OCI-LY1 (cell line): ENCODE data around the gene BBS9.

ENCODE experiments used
- H2AFZ ChIP-seq: fragments of 200-600 bp; sonication (generic), shearing (Covaris generic); 2 replicates; pipeline ENCODE4 v1.6.0; 2014; ENCODE audit warnings: antibody characterized with exemption, mild to moderate bottlenecking, low read length
- H3F3A ChIP-seq: fragments of 200-600 bp; sonication (generic), shearing (Covaris generic); 2 replicates; pipeline ENCODE4 v1.6.0; 2014; ENCODE audit warnings: mild to moderate bottlenecking, antibody characterized with exemption, low read length, moderate library complexity; ENCODE audit not compliant: insufficient read depth
- H3K27ac ChIP-seq: fragments of 200-600 bp; sonication (generic); 2 replicates; pipeline ENCODE4 v1.5.1; 2014; ENCODE audit warnings: low read length, mixed run types, mild to moderate bottlenecking, low read depth; ENCODE audit not compliant: poor library complexity, severe bottlenecking
- H3K27me3 ChIP-seq: fragments of 200-600 bp; sonication (generic); 2 replicates; pipeline ENCODE4 v1.6.0; 2014; ENCODE audit warnings: antibody characterized with exemption, mild to moderate bottlenecking, low read length, moderate library complexity; ENCODE audit not compliant: insufficient read depth
- H3K36me3 ChIP-seq: fragments of 200-600 bp; sonication (generic); 2 replicates; pipeline ENCODE4 v1.6.1; 2014; ENCODE audit warnings: mild to moderate bottlenecking, antibody characterized with exemption, low read length, moderate library complexity, mixed read lengths; ENCODE audit not compliant: insufficient read depth
- H3K4me1 ChIP-seq: fragments of 200-600 bp; sonication (generic); 2 replicates; pipeline ENCODE4 v1.5.1; 2014; ENCODE audit warnings: mild to moderate bottlenecking, low read length, moderate library complexity; ENCODE audit not compliant: insufficient read depth, severe bottlenecking
- H3K4me2 ChIP-seq: fragments of 200-600 bp; sonication (generic), shearing (Covaris generic); 2 replicates; pipeline ENCODE4 v1.6.1; 2014; ENCODE audit warnings: low read length
- H3K4me3 ChIP-seq: fragments of 200-600 bp; sonication (generic); 2 replicates; pipeline ENCODE4 v1.5.1; 2014; ENCODE audit warnings: low read length, low read depth, mild to moderate bottlenecking, mixed read lengths; ENCODE audit not compliant: poor library complexity, severe bottlenecking
- H3K79me2 ChIP-seq: fragments of 200-600 bp; shearing (Covaris generic); 2 replicates; pipeline ENCODE4 v1.6.1; 2016; ENCODE audit warnings: mixed run types, low read length, mixed read lengths; ENCODE audit not compliant: insufficient read depth
- H3K9ac ChIP-seq: fragments of 200-600 bp; sonication (generic), shearing (Covaris generic); 2 replicates; pipeline ENCODE4 v1.6.1; 2014; ENCODE audit warnings: mild to moderate bottlenecking, low read length, mixed read lengths
- H3K9me2 ChIP-seq: fragments of 200-600 bp; sonication (generic), shearing (Covaris generic); 2 replicates; pipeline ENCODE4 v1.6.1; 2014; ENCODE audit warnings: low read depth, mild to moderate bottlenecking, low read length, mixed read lengths
- H3K9me3 ChIP-seq: fragments of 200-600 bp; shearing (Covaris generic); 2 replicates; pipeline ENCODE4 v1.6.1; 2014; ENCODE audit warnings: low read length, mixed read lengths
- H4K20me1 ChIP-seq: fragments of 200-600 bp; sonication (generic), shearing (Covaris generic); 2 replicates; pipeline ENCODE4 v1.6.0; 2016; ENCODE audit warnings: mild to moderate bottlenecking, low read length; ENCODE audit not compliant: insufficient read depth
- CTCF ChIP-seq: fragments of 200-600 bp; sonication (generic), shearing (Covaris generic); IDR thresholded peaks from 2 replicates; pipeline ENCODE4 v1.5.1; 2017; ENCODE audit warnings: mild to moderate bottlenecking, antibody characterized with exemption, low read length, moderate library complexity, mixed read lengths
- EZH2 ChIP-seq: fragments of 200-600 bp; sonication (generic), shearing (Covaris generic); IDR thresholded peaks from 2 replicates; pipeline ENCODE4 v1.8.0; 2017; ENCODE audit warnings: borderline replicate concordance, mixed run types, mild to moderate bottlenecking, antibody characterized with exemption, low read length, moderate library complexity, mixed read lengths

The BBS9 gene

DNA sequence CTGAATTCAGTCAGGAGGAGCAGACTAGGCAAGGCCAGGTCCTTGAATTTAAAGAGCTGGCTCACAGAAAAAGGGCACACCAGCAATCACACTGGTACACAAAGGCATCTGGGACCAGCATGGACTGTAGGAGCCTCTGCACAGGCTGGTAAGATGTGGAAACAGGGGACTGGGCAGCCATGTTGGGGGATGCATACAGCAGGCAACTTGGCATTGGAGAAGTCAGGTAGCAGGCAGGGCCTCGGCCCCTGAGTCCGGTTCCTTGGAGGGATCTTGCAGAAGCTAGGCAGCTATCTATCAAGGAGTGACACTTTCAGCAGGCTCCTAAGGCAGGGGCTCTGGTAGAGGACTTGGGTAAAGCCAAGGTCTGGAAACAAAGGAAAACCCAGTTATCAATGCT, 399.7 kb downstream of the BBS9 start:
- Histone ChIP-seq H3K9me2 (no peaks in the 10 kb centered on the region), H3F3A (no peaks in the 10 kb centered on the region), H4K20me1 (no peaks in the 10 kb centered on the region), H3K4me3 (no peak overlapping the region), H3K9me3 (no peaks in the 10 kb centered on the region), H3K4me1 (no peaks in the 10 kb centered on the region), H3K27me3 (no peaks in the 10 kb centered on the region), H3K79me2 (no peaks in the 10 kb centered on the region), H3K27ac (no peak overlapping the region), H3K9ac (no peak overlapping the region), H2AFZ (no peak overlapping the region), H3K4me2 (no peak overlapping the region), H3K36me3 (no peaks in the 10 kb centered on the region)
- no peak for TF ChIP-seq CTCF
- no peak for TF ChIP-seq EZH2

- no peaks in the 10 kb centered on the region for H3K27me3 ChIP-seq
- no peaks in the 10 kb centered on the region for H3F3A ChIP-seq
- TF ChIP-seq EZH2 (no peak), CTCF (peak; percentile 26; the same call in 1 of the 2 replicates)
- H3K4me3 ChIP-seq = no peak overlapping the region
- no peaks in the 10 kb centered on the region for H3K9me3 ChIP-seq
- no peak overlapping the region for H2AFZ ChIP-seq
- no peak overlapping the region for H3K4me2 ChIP-seq
- H3K27ac ChIP-seq = no peak overlapping the region
- no peaks in the 10 kb centered on the region for H3K79me2 ChIP-seq
- no peaks in the 10 kb centered on the region for H3K4me1 ChIP-seq
- no peaks in the 10 kb centered on the region for H3K9me2 ChIP-seq
- H3K36me3 ChIP-seq = no peaks in the 10 kb centered on the region
- H3K9ac ChIP-seq = no peak overlapping the region
- no peaks in the 10 kb centered on the region for H4K20me1 ChIP-seq
Observed at GRCh38 chr7:33530664-33531063, 401.3 kb downstream of the BBS9 start.

DNA sequence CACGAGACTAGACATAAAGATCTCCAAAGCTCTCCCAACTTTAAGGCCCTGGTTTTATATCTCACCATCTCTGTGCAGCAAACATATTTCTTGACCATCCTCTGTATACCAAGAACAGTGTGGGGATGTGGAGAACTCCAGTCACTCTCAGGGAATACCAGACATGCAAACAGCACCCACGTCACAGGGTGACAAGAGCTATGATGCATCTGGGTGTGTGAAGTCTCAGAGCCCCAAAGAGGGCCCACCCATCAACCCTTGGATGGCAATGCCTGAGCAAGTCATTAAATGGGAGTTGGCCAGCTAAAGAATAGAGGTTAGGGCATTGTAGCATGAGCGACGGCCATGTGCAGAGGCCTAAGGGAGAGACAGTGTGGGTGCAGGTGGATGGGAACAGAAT, 402.5 kb downstream of the BBS9 start:
- Histone ChIP-seq H3K9ac (no peak overlapping the region), H3K4me2 (no peak overlapping the region), H3K9me3 (no peaks in the 10 kb centered on the region), H3F3A (no peaks in the 10 kb centered on the region), H3K4me1 (no peaks in the 10 kb centered on the region), H3K27ac (no peak overlapping the region), H4K20me1 (no peaks in the 10 kb centered on the region), H3K36me3 (no peaks in the 10 kb centered on the region), H3K9me2 (no peaks in the 10 kb centered on the region), H3K79me2 (no peaks in the 10 kb centered on the region), H3K4me3 (no peak overlapping the region), H3K27me3 (no peaks in the 10 kb centered on the region), H2AFZ (no peak overlapping the region)
- TF ChIP-seq CTCF (no peak), EZH2 (no peak)
